Adrenal gland (tissue), 12 donors: ENCODE measurements around the gene FBXL20. TPM values are rescaled to one million over a fixed set of nuclear protein-coding genes. Genes with fewer than 3 reads are reported as not detected.

Experiments used
- DNase-seq, 7 donors: peaks; one replicate each; pipeline ENCODE4 v3.0.0-alpha.2; 2019 to 2020
- H3K27ac ChIP-seq, 5 donors: fragments of 200-600 bp; sonication (generic) in 4 of 5; 1 replicate in 3 of 5; 2 replicates in 2 of 5; pipeline versions ENCODE4 v1.5.1 to v1.8.0; 2016 to 2020; ENCODE audit warnings: mild to moderate bottlenecking in 1 of 5
- H3K27me3 ChIP-seq: fragments of 200-600 bp; 2 replicates; pipeline ENCODE4 v1.8.0; 2021
- H3K36me3 ChIP-seq, 2 donors: fragments of 200-600 bp; replicated peaks in 1 of 2; 1 replicate in 1 of 2; 2 replicates in 1 of 2; pipeline versions ENCODE4 v1.5.1 to v1.8.0; 2018 to 2022
- H3K4me1 ChIP-seq, 2 donors: fragments of 200-600 bp; replicated peaks in 1 of 2; 1 replicate in 1 of 2; 2 replicates in 1 of 2; pipeline versions ENCODE4 v1.5.1 to v1.8.0; 2018 to 2021
- H3K4me3 ChIP-seq, 4 donors: fragments of 200-600 bp; sonication (generic) in 3 of 4; one replicate each; pipeline ENCODE4 v1.5.1; 2016 to 2018
- H3K9me3 ChIP-seq, 3 donors: fragments of 200-600 bp; sonication (generic) in 1 of 3; replicated peaks in 1 of 3; 1 replicate in 2 of 3; 2 replicates in 1 of 3; pipeline versions ENCODE4 v1.5.1 to v1.8.0; 2016 to 2021
- POLR2A ChIP-seq, 2 donors: fragments of 450-650 bp; IDR thresholded peaks; one replicate each; pipeline ENCODE4 v1.6.1; 2017; ENCODE audit warnings: antibody characterized with exemption in 2 of 2, mild to moderate bottlenecking in 2 of 2, moderate library complexity in 1 of 2
- WGBS, 4 donors: extraction: QIAGEN DNeasy Blood & Tissue Kit in 2 of 4; methylation state at CpG; one replicate each; pipeline versions ENCODE4 v1.1.5 to v1.1.7; 2013 to 2017; 5-methylcytosine and 5-hydroxymethylcytosine counted together
- intact Hi-C, 2 donors: fragments of 100-400 bp; cut with DNase I; formaldehyde crosslinking; loops; one replicate each; pipeline versions ENCODE4 v1.14.1 to v1.15.0; 2022 to 2023
- polyA plus RNA-seq, 3 donors: library from polyadenylated mRNA; stranded (reverse); fragments of 200-250 nt in 2 of 3; fragments of 350-450 nt in 1 of 3; fragmentation: Illumina TruSeq in 1 of 3; extraction: RNeasy Lipid Tissue Mini Kit (QIAGEN cat#74804) in 1 of 3; gene quantifications; one replicate each; pipeline ENCODE4 v1.2.3, GENCODE V29; 2013 to 2014
- total RNA-seq, 9 donors: library from RNA; depleted of rRNA in 4 of 9; stranded (reverse); fragments of >200 nt in 4 of 9; fragments of 120-200 nt in 1 of 9; fragmentation: NEBNext Ultra II Directional in 1 of 9; extraction: Animal tissue kit (Norgen Biotek cat#: 25700) in 1 of 9; gene quantifications; one replicate each; pipeline versions ENCODE4 v1.1.0 to v1.2.4, GENCODE V29; 2013 to 2023
- TF ChIP-seq, protein P1 (sequence below), 6 experiments: fragments of 450-650 bp in 4 of 6; fragments of 200-600 bp in 2 of 6; sonication (generic) in 1 of 6; IDR thresholded peaks; 1 replicate in 5 of 6; 2 replicates in 1 of 6; pipeline versions ENCODE4 v1.5.1 to v1.8.0; 2016 to 2021; ENCODE audit warnings: antibody characterized with exemption in 6 of 6, mild to moderate bottlenecking in 2 of 6, moderate library complexity in 1 of 6
- donor health status: healthy with polysubstance abuse.
- donor health status: Bipolar disorder and iron deficiency.
- donor health status: DM: yes; HTN: yes; CAD: no.
- donor health status: DM: no; HTN: no; CAD: no.
- donor health status: DM: no; HTN: no; CAD: no.
- donor health status: DM: yes; HTN: yes; CAD: no.

Gene FBXL20
- total and polyA plus RNA-seq, 12 donors, result 3.7 to 41.5 (median 17.3) TPM

DNA sequence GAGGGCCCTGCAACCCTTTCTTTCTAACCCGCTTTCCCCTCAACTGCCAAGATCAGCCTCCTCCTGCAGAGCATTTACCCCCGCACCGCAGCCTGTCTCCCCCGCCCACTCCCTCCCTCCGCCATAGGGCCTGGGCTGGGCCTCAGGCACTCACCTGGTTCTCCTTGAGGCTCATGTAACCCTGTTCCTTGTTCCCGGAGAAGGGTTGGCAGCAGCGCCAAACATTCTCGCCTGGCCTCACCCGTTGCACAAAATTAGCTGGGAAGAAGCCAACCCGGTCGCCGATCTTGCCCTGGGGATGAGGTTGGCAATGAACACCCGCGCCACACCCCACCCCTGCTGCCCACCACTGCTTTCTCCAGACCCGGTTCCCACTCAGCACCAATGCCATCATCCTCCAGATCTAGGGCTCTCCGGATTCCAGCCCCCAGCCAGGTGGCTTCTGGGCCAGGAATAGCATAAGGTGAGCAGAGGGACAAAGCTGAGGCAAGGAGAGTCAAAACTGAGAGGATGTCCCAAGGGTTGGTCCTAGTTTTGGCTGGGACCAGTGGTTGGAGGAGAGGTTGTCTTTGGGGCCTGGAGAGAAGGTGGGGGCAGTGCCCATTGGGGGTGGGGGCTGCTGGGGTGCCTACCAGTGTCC lies 188.5 kb downstream of the FBXL20 start:
- 64 to 78% (median 73%) methylated on average over 13 to 16 of the region's 16 CpGs for WGBS, 4 donors
- no peaks in the 10 kb centered on the region for H3K9me3 ChIP-seq
- H3K4me1 ChIP-seq, result peaks cover 8 to 22% of the 10 kb centered on the region in 2 donors
- H3K27me3 ChIP-seq, result no peaks in the 10 kb centered on the region
- H3K4me3 ChIP-seq, result no peak overlapping the region
- no peak for TF ChIP-seq POLR2A (IDR thresholded peaks at IDR 0.05)
- TF ChIP-seq, protein P1, sequence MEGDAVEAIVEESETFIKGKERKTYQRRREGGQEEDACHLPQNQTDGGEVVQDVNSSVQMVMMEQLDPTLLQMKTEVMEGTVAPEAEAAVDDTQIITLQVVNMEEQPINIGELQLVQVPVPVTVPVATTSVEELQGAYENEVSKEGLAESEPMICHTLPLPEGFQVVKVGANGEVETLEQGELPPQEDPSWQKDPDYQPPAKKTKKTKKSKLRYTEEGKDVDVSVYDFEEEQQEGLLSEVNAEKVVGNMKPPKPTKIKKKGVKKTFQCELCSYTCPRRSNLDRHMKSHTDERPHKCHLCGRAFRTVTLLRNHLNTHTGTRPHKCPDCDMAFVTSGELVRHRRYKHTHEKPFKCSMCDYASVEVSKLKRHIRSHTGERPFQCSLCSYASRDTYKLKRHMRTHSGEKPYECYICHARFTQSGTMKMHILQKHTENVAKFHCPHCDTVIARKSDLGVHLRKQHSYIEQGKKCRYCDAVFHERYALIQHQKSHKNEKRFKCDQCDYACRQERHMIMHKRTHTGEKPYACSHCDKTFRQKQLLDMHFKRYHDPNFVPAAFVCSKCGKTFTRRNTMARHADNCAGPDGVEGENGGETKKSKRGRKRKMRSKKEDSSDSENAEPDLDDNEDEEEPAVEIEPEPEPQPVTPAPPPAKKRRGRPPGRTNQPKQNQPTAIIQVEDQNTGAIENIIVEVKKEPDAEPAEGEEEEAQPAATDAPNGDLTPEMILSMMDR (IDR thresholded peaks at IDR 0.05), result no peak
- peak overlapping the region in 2 of 5 donors; percentile 8 to 16 for H3K27ac ChIP-seq
- intact Hi-C loops, result no loop called here
- peak in 1 of 7 donors; percentile 32 for DNase-seq
- H3K36me3 ChIP-seq, result no peaks in the 10 kb centered on the region

DNA sequence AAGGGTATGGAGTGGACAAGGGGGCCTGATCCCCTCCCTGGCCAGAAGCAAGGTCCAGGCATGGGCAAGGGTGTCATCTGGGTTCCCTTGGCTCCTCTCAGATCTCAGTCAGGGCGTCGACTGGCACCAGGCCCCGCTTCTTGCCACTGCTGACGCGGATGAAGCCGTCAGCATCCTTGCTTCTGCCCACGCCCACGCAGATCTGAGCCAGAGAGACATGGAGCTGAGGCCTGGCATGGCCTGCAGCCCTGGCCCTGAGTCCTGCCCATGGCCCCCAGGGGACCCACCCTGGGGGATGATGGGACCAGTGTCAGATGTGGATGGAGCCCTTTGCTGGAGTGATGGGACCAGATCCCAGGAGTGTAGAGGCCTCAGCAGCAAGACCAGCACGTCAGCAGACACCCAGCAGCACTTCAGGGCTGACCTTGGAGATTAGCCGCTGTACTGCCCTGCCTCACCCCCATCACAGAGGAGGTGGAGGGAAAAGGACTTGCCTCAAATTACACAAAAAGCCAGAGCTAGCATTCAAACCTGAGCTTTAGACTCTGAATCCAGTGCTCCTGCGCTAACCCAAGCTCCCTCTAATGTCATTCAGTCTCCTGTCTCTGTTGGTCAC lies 189.1 kb downstream of the FBXL20 start:
- TF ChIP-seq, protein P1 (IDR thresholded peaks at IDR 0.05), result no peak
- no peak for TF ChIP-seq POLR2A (IDR thresholded peaks at IDR 0.05)
- Histone ChIP-seq H3K36me3 (no peaks in the 10 kb centered on the region), H3K9me3 (no peaks in the 10 kb centered on the region), H3K27me3 (no peaks in the 10 kb centered on the region), H3K4me1 (peaks cover 8 to 22% of the 10 kb centered on the region in 2 donors), H3K27ac (peak overlapping the region in 2 of 5 donors; percentile 8 to 16), H3K4me3 (no peak overlapping the region)
- DNase-seq, result peak in 4 of 7 donors; percentile 38 to 69 (median 56)
- intact Hi-C loops, result no loop called here
- WGBS, 4 donors, result 62 to 69% (median 64%) methylated on average over 3 to 11 of the region's 11 CpGs

DNA sequence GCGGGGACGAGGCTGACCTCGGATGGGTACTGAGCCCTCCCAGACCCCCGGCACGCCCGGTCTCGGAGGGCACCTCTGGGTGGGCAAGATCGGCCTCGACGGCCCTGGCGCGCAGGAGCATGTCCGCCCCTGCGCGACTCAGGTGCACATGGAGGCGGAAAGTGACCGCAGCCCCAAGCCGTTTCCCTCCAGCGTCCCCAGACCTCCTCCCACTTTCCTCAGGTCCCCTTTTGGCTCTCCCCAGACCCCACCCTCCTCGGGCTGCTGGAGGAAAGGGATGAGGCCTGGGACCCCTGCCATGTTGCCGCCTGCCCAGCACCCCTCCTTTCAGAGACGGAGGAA lies 191.4 kb downstream of the FBXL20 start:
- DNase-seq, result no peak

More for the DNA sequence above, 191.4 kb downstream of the FBXL20 start:
- 15 to 41% (median 32%) methylated on average over 5 to 22 of the region's 22 CpGs for WGBS, 4 donors
- Histone ChIP-seq H3K27ac (peak overlapping the region in 2 of 5 donors; percentile 49 to 72), H3K4me3 (peak overlapping the region in 1 of 4 donors; percentile 43), H3K9me3 (no peaks in the 10 kb centered on the region), H3K4me1 (peaks cover 8 to 22% of the 10 kb centered on the region in 2 donors), H3K36me3 (peaks cover 0 to 2% of the 10 kb centered on the region in 2 donors), H3K27me3 (no peaks in the 10 kb centered on the region)
- intact Hi-C loops, result no loop called here
- TF ChIP-seq, protein P1 (IDR thresholded peaks at IDR 0.05), result no peak
- TF ChIP-seq POLR2A (IDR thresholded peaks at IDR 0.05), result no peak
